Amniotic stem cell (primary cell): ENCODE measurements around the gene SLC27A1.
"Not testable (repeated sequence)": the region's sequence is repeated elsewhere in the genome, so short reads cannot be mapped to it uniquely, and the experiment has no call there.

Experiments used
- DNase-seq: peaks from one replicate; lab custom pipeline; 2025; lab: John Stamatoyannopoulos, UW

SLC27A1 gene

DNA sequence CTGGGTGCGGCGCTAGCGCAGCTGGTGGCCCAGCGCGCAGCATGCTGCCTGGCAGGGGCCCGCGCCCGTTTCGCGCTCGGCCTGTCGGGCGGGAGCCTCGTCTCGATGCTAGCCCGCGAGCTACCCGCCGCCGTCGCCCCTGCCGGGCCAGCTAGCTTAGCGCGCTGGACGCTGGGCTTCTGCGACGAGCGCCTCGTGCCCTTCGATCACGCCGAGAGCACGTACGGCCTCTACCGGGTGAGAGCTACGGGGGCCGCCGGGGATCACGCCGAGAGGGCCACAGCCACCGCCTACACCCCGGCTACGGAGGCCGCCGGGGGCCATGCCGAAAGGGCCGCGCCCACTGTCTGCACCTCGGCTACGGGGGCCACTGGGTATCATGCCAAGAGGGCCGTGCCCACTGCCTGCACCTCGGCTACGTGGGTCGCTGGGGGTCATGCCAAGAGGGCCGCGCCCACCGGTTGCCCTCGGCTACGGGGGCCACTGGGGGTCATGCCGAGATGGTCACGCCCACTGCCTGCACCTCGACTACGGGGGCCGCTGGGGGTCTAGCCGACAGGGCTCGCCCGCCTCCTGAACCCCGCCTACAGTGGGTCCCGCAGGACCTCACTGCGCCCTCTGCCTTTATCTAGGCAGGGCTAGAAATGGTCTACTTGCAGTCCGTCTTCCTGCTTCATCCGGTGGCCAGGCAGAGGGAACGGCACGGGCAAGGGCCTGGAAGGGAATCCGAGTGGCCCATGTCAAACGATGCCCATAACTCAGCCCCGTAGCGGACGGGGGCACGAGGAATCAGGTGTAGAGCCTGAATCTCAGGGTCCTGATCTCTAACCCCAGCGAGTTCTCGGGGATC, 41.6 kb downstream of the SLC27A1 start:
- DNase-seq: no peak

DNA sequence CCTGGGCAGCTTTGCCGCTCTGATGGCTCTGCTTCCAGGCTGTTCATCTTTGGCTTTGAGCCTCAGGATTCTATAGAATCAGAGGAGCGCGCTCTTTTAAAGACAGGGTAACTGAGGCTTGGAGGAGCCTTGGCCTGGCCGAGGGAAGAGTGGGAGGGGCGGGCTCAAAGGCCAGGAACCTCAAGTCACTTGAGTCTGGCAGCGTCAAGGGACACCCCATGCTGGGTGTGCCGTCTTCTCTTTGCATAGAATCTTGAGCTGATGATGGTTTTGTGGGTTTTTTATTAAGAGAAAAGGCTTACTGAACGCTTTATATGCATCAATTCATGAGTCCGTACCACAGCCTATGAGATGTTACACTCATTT, 42.2 kb downstream of the SLC27A1 start:
- no peak for DNase-seq

DNA sequence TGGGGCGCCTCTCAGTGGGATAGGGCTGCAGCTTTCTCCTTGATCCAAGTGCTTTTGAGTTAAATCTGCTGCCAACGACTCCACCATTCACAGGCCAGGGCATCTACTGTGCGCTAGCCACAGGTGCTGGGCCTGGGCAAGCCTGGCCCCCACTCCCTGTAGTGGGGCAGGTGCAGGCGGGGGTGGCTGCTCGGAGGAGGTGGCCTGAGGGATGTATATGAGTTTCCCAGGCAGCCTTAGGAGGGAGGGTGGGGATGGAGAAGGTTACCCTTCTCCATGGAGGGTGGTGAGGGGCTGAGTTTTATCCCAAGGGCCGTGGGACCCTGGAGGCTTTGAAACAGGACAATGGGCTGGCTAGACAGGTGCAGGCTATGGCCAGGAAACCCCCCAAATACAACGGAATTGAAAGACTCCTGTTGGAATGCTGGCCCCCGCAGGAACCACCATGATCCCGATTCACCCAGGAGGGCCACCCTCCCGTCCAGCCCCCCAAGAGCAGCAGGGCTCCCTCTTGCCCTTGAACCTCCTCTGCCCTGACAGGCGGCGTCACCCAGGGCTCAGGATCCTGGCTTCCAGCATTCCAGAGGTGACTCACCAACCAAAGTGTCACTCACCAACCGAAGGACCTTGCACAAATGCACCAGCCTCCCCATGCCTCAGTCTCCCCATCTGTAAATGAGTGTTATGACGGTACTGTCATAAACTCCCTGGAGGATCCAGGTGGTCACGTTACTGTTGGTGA, 45.3 kb downstream of the SLC27A1 start:
- DNase-seq: no peak

DNA sequence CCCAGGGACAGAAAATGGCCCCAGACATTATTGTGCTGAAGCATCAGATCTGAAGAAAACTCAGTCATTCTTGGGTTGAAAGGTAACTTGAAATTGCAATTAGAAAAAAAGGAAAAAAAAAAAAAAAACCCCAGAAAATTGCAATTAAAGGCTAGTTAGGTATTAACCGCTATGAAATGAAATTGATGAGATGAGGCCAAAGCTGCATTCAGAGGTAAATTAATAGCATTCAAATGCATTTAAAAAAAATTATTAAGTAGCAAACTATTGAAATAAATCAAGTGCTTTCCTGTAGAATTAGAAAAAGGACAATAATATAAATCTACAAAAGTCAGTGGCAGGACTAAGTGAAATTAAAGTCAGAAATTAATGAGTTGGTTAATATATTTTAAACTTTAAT, 47.6 kb downstream of the SLC27A1 start:
- no peak for DNase-seq

DNA sequence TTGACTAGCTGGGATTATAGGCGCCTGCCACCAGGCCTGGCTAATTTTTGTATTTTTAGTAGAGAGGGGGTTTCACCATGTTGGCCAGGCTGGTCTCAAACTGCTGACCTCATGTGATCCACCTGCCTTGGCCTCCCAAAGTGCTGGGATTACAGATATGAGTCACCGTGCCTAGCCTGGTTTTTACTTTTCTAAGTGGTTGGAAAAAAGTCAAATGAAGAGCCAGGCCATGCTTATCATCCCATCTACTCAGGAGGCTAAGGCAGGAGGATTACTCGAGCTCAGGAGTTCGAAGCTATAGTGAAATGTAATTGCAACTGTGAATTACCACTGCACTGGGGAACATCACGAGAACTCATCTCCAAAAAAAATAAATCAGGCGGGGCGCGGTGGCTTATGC, 48.3 kb downstream of the SLC27A1 start:
- DNase-seq: not testable (repeated sequence)

DNA sequence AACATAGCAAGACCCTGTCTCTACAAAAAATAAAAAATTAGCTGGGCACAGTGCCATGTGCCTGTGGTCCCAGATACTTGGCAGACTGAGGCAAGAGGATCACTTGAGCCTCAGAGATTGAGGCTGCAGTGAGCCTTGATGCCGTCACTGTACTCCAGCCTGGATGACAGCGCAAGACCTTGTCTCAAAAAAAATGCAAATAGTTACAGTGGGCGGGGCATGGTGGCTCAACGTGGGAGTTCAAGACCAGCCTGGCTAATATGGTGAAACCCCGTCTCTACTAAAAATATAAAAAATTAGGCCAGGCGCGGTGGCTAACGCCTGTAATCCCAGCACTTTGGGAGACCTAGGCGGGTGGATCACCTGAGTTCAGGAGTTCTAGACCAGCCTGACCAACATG, 49.6 kb downstream of the SLC27A1 start:
- DNase-seq: no peak

DNA sequence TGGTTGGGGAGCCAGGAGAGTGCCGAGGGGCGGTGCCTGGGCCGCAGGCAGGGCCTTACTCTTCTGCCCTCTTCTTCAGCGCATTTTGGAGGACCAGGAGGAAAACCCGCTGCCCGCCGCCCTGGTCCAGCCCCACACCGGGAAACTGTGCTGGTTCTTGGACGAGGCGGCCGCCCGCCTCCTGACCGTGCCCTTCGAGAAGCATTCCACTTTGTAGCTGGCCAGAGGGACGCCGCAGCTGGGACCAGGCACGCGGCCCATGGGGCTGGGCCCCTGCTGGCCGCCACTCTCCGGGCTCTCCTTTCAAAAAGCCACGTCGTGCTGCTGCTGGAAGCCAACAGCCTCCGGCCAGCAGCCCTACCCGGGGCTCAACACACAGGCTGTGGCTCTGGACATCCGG, 50.5 kb downstream of the SLC27A1 start:
- no peak for DNase-seq

DNA sequence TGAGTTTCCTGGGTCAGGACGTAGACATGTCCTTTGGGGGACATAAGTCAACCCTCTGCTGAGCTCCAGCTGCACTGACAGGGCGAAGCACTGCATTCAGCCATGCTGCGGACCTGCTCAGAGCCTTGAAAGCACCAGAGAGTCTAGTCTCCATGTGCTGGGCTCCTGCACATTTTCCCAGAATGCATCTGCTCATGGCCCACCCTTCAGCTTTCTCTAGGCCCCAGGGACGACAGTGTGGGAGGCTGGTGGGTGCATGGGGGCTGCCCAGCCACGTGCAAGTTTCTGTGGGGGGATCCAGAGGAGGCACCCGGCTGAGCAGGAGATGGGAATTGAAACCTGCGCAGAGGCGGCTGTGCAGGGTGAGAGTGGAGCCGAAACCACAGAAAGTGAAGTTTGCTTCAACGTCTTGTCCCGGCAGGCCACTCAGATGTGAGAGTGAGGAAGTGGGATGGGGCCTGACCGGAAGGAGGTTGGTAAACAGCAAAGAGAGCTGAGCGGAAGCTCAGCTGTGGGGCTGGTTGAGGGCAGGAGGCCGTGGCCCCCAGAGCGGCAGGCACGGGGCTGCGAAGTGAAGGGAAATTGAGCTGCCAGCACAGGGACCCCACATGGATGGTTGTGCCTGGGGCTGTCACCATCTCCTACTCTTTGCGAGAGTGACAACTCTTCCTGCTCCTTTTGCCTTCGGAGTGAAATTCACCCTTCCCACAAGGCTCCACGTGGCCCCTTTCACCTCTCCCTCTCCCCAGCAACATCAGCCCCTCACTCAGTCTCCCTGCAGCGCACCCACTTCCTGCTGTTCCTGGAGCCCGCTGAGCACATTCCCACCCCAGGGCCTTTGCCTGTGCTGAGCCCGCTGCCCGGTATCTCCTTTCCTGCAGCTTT, 52.9 kb downstream of the SLC27A1 start:
- DNase-seq: no peak

DNA sequence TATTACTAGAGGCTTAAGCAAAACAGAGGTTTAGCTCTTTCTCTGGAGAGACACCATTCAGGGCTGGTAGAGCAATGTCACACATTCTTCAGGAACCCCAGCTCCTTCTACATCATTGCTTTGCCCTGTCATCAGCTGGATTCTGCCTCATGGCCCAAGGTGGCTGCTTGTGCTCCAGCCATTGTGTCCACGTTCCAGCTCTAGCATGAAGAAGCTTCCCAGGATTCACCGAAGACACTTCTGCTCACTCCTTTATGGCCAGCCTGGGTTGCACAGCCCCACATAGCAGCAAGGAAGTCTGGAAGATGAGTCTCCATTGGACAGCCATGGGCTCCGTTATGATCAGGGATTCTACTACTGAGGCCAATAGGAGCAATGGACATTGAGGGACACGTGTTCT, 54.3 kb downstream of the SLC27A1 start:
- no peak for DNase-seq

DNA sequence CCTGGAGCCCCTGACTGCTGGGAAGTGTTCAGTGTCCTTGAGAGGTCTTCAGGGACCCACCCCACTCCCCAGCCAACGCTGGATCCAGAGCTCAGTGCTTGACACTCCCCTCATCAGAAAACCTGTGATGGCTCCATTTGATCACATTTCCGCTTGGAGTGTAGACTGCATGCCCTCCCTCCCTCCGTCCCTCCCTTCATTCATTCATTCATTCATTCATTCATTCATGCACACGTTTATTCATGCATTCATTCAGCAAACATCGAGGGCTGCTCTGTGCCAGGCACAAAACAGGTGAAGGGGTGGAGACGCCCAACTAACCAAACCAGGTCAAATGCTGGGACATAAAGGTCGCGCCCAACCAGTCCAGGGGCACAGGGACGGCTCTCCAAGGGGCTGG, 54.8 kb downstream of the SLC27A1 start:
- DNase-seq: no peak

DNA sequence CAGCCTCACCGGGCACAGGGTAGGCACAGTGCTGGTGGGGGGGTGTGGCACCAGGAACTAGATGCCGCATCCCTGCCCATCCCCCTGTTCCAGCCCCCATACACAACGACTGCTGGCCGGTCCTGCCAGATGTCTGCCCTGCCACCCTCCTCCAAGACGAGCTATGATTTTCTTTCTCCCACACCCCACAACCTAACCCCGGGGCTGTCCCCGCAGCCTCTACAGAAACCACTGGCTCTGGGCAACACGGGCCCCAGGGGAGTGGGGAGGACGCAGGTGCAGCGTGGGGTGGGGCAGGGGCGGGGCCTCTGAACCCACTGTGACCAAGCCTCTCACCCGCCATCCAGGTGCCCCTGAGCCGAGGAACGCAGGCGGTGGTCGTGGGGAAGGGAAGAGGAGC, 56.6 kb downstream of the SLC27A1 start:
- DNase-seq: no peak

DNA sequence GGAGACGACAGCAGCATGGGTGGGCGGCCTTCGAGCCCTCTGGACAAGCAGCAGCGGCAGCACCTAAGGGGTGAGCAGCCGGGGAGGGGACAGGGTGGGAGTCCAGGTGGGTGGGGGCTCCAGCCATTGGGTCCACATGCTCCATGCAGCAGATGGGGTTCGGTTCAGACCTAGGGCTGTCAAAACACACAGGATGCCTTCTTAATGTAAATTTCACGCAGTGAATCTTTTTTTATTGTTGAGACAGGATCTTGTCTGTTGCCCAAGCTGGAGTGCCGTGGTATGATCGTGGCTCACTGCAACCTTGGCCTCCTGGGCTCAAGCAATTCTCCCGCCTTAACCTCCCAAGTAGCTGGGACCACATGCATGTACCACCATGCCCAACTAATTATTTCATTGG, 57.0 kb downstream of the SLC27A1 start:
- DNase-seq: no peak

DNA sequence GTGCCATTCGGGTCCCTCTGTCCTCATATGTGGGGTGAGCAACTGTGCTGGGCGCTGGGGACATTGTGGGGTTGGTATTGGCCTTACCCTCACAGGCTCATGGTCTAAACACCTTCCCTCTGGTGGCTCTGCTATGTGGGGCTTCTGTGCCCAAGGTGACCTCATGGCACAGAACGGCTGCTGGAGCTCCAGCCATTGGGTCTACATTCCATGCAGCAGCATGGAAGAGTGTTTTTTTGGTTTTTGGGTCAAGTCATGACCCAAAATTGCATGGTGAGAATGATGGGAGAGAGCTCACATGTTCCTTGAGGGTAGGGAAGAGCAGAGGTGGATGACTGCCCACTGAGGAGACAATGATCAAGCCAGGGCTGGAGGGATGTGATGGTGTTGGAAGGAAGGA, 58.3 kb downstream of the SLC27A1 start:
- no peak for DNase-seq

DNA sequence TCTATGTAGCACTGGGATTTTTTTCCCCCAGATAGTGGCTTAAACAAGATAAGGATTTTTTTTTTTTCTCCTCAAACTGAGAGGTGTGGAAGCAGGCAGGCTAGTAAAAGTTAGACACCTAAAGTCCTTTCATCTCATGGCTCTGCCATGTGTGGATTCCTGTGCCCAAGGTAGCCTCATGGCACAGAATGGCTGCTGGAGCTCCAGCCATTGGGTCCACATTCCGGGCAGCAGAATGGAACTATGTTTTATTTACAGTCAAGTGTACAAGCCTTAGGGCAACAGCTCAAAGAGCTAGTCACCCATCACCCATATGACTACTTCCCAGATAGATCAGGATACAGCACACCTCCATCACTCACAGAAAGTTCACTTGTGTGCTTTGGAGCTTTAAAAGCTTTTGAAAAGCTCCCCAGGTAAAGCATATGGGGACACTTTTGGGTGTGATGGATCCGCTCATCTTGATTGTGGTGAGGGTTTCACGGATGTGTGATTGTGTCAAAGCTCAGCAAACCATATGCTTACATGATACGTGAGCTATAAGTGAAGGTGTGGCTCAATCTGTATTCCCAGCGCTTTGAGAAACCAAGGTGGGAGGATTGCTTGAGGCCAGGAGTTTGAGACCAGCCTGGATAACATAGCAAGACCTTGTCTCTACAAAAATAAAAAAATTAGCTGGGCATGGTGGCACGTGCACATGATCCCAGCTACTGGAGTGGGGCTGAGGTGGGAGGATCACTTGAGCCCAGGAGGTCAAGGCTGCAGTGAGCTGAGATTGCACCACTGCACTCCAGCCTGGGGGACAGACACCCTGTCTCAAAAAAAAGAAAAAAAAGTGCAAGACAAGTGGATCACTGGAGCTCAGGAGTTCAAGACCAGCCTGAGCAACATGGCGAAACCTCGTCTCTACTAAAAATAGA, 59.2 kb downstream of the SLC27A1 start:
- no peak for DNase-seq

DNA sequence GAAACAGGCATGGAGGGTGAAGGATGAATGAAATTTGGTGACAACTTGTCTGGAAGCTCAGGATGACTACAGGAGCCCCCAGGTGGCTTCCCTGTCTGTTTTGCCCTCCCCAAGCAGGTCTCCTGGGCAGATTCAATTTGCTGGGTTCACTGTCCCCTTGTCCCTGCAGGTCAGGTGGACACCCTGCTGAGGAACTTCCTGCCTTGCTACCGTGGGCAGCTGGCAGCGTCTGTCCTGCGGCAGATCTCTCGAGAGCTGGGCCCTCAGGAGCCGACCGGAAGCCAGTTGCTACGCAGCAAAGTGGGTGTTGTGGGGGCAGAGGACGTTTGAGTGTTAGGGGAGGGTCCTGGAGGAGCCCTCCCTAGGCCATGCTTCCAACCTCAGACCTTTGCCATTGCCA, 60.3 kb downstream of the SLC27A1 start:
- DNase-seq: no peak

DNA sequence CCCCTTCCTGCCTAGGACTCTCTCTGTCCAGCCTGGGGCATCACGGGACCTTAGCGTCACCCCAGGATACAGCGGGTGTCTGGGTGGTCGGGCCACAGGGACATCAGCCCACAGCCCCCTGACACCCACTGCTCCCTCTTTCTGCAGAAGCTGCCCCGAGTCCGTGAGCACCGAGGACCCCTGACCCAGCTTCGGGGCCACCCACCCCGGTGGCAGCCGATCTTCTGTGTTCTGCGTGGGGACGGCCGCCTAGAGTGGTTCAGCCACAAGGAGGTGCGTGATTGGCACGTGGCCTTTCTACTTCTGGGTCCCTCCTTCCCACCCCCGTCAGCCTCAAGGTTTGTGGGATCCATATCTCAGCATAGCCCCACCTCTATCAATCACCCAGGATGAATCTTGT, 61.8 kb downstream of the SLC27A1 start:
- no peak for DNase-seq

DNA sequence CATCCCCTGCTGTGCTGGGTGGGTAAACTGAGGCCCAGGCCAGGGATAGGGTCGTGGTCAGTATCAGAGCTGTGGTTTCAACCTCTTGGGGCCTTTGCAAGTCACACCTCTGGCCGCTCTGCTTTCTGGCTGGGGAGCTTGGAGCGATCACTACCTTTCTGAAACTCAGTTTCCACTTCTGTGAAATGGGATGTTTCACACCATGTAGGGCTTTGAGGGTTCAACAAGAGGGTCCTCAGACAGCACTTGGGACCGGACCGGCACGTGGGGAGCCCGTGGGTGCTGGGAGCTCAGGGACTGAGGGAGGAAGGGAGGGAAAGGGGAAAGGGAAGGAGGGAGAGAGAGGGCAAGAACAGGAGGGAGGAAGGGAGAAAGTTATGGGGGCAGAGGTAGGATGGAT, 62.2 kb downstream of the SLC27A1 start:
- DNase-seq: no peak

DNA sequence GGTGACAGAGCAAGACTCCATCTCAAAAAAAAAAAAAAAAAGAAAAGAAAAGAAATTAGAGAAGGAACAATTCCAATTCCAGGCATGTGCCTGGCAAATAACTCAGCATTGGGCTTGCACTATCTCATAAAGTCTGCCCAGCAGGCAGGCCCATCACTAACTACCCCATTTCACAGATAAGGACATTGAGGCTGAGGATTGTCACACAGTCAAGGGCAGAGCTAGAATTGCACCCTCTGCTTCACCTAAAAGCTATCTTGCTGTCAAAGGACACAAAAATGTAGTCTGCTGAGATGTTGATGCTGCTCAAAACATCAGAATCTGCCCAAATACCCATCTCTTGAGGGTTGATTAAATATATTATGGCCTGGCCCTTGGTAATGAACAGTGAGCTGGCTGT, 64.4 kb downstream of the SLC27A1 start:
- DNase-seq: no peak

DNA sequence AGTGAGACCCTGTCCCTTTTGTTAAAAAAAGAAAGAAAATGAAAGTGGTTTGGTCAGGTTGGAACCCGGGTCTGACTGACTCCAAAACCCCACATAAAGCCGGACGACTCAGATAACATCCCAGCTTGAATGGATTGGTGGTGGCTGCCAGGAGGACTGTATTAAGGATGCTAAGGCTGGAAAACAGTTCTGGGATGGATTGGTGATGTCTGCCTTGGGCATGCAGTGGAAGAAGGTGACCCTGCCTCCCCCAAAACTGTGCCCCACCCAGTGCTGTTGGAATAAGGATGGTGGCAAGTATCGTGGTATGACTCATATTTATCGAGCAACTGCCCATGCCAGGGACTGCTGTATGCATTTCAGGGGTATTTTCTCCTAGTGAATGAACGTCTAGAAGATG, 66.6 kb downstream of the SLC27A1 start:
- no peak for DNase-seq

DNA sequence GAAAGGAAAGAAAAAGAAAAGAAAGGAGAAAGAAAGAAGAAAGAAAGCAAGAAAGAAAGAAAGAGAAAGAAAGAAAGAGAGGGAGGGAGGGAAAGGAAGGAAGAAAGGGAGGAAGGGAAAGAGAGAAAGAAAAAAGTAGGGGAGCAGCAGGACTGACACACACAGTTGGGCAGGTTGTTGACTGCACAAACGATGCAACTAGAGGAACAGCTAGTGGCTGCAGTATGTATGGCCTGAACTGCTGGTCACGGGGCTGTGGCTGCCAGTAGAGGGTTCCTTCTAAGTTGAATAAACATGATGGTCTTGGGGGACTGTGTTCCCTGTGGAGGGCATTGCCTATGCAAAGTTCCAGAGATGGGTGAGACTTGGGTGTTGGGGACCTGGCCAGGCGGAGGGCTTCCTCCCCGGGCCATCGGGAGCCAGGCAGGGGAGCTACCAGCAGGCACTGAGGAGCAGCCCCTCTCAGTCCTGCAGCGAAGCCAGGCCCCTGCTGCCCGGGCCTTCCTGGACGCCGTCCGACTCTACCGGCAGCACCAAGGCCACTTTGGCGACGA, 68.4 kb downstream of the SLC27A1 start:
- no peak for DNase-seq
